SKM-1 treated with dmso at 0.1 percent for 144 hours (cell line): ENCODE measurements around the gene STUB1.
"Not testable (repeated sequence)": the region's sequence is repeated elsewhere in the genome, so short reads cannot be mapped to it uniquely, and the experiment has no call there.

Source experiments
- DNase-seq: peaks from one replicate; lab custom pipeline; 2025; ENCODE audit not compliant: unreplicated experiment; lab: John Stamatoyannopoulos, UW

The STUB1 gene

GRCh38 chr16:678209-678857 lies 1.9 kb upstream of the STUB1 start:
- DNase-seq: no peak

GRCh38 chr16:678858-679813 lies 1.1 kb upstream of the STUB1 start:
- DNase-seq: no peak

GRCh38 chr16:680625-680945 lies 375 bp downstream of the STUB1 start:
- DNase-seq: no peak

GRCh38 chr16:680967-681745 lies 946 bp downstream of the STUB1 start:
- DNase-seq: peak; percentile 14

GRCh38 chr16:681746-682427 lies 1.7 kb downstream of the STUB1 start:
- no peak for DNase-seq

- DNase-seq: no peak
Observed at GRCh38 chr16:682493-683395, 2.5 kb downstream of the STUB1 start.

- DNase-seq: no peak
Observed at GRCh38 chr16:683396-684070, 3.3 kb downstream of the STUB1 start.

- DNase-seq: peak; percentile 87
Observed at GRCh38 chr16:684071-684794, 4.0 kb downstream of the STUB1 start, which contains the start of gene JMJD8. Gene JMJD8 (minus strand): TSS chr16:684334. CDS start chr16:684319, 15 bp downstream.

- no peak for DNase-seq
Observed at GRCh38 chr16:684961-685696, 4.9 kb downstream of the STUB1 start.

GRCh38 chr16:685967-686366 lies 5.8 kb downstream of the STUB1 start:
- DNase-seq: no peak

- DNase-seq: no peak
Observed at GRCh38 chr16:686459-687260, 6.5 kb downstream of the STUB1 start.

- no peak for DNase-seq
Observed at GRCh38 chr16:687499-687898, 7.3 kb downstream of the STUB1 start.

GRCh38 chr16:689175-689897 lies 9.1 kb downstream of the STUB1 start:
- no peak for DNase-seq

- DNase-seq: not testable (repeated sequence)
Observed at GRCh38 chr16:691242-691641, 11.0 kb downstream of the STUB1 start.

- DNase-seq: no peak
Observed at GRCh38 chr16:692356-693108, 12.3 kb downstream of the STUB1 start.

GRCh38 chr16:693364-693763 lies 13.2 kb downstream of the STUB1 start:
- no peak for DNase-seq
